WERI-Rb-1 (cell line): ENCODE data around the gene SYF2.

ENCODE experiments used
- DNase-seq: peaks from one replicate; pipeline ENCODE4 v3.0.0-alpha.2; 2020
- H3K27ac ChIP-seq: fragments of 250-450 bp; sonication (Bioruptor Pico); 2 replicates; pipeline ENCODE4 v1.5.1; 2020; ENCODE audit warnings: mild to moderate bottlenecking, moderate library complexity
- H3K27me3 ChIP-seq: fragments of 250-450 bp; sonication (Bioruptor Pico); 2 replicates; pipeline ENCODE4 v1.5.1; 2021; ENCODE audit warnings: mild to moderate bottlenecking, low read depth, moderate library complexity; ENCODE audit not compliant: insufficient read depth, severe bottlenecking
- H3K36me3 ChIP-seq: fragments of 250-450 bp; sonication (Bioruptor Pico); 2 replicates; pipeline ENCODE4 v1.5.1; 2020; ENCODE audit warnings: mild to moderate bottlenecking, moderate library complexity
- H3K4me3 ChIP-seq: 2 replicates; pipeline ENCODE4 v1.5.1; 2011; ENCODE audit warnings: low read depth, mild to moderate bottlenecking, control low read depth, low read length
- H3K9me3 ChIP-seq: fragments of 250-450 bp; sonication (Bioruptor Pico); 2 replicates; pipeline ENCODE4 v1.5.1; 2021; ENCODE audit warnings: mild to moderate bottlenecking, moderate library complexity; ENCODE audit not compliant: severe bottlenecking
- TF ChIP-seq, protein P1 (sequence below): IDR thresholded peaks from 2 replicates; pipeline ENCODE4 v1.5.1; 2011; ENCODE audit warnings: low read depth, mild to moderate bottlenecking, control low read depth, inconsistent platforms, low read length

The SYF2 gene

DNA sequence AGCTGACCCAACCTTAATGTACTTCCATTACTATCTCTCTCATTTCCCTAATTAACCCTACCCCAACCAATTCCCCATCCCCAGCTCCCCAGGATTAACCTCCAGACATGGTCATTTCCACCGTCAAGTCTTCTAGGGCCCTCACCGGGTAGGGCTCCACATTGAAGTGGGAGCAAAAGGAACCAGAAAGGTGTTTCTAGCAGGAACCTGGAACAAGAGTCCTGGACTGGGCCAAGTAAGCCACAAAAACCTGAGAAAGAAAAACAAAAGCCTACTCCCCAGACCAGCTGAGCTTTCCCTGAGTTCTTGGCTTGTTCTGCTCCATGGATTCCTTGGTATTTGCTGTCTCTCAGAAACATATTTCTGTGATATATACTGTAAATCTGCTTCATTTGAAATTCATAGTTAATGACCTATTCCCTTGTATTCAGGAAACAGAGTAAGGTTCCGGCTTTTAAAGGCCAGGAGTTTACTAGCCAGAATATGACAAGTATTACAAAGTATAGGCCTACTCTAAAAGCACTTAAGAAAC, 58.4 kb downstream of the SYF2 start:
- Histone ChIP-seq H3K27me3 (no peaks in the 10 kb centered on the region), H3K27ac (no peak overlapping the region), H3K36me3 (no peaks in the 10 kb centered on the region), H3K9me3 (no peaks in the 10 kb centered on the region), H3K4me3 (no peak overlapping the region)
- no peak for DNase-seq
- TF ChIP-seq, protein P1, sequence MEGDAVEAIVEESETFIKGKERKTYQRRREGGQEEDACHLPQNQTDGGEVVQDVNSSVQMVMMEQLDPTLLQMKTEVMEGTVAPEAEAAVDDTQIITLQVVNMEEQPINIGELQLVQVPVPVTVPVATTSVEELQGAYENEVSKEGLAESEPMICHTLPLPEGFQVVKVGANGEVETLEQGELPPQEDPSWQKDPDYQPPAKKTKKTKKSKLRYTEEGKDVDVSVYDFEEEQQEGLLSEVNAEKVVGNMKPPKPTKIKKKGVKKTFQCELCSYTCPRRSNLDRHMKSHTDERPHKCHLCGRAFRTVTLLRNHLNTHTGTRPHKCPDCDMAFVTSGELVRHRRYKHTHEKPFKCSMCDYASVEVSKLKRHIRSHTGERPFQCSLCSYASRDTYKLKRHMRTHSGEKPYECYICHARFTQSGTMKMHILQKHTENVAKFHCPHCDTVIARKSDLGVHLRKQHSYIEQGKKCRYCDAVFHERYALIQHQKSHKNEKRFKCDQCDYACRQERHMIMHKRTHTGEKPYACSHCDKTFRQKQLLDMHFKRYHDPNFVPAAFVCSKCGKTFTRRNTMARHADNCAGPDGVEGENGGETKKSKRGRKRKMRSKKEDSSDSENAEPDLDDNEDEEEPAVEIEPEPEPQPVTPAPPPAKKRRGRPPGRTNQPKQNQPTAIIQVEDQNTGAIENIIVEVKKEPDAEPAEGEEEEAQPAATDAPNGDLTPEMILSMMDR, result no peak
